ENCODE measurements around the gene ATAD3A. TPM values are rescaled to one million over a fixed set of nuclear protein-coding genes. Genes with fewer than 3 reads are reported as not detected.
A peak's percentile ranks its signal among the peaks of the same experiment; 100 is the strongest.
"Not testable (repeated sequence)": the region's sequence is repeated elsewhere in the genome, so short reads cannot be mapped to it uniquely, and the experiment has no call there.

ATAD3A gene
- total RNA-seq, 2 donors from 2014 or later: 20.7 to 29.6 TPM

GRCh38 chr1:1517973-1518620 lies 6.1 kb downstream of the ATAD3A start:
- ATAC-seq: no peak
- no peak for DNase-seq
- intact Hi-C loops (cut with DNase I, micrococcal nuclease): no loop called here

- intact Hi-C loops (cut with DNase I, micrococcal nuclease); ATAC-seq; DNase-seq: not testable (repeated sequence)
Measured at GRCh38 chr1:1518621-1519007, 6.7 kb downstream of the ATAD3A start.

- intact Hi-C loops (cut with DNase I, micrococcal nuclease); ATAC-seq; DNase-seq: not testable (repeated sequence)
Measured at GRCh38 chr1:1519805-1520505, 8.0 kb downstream of the ATAD3A start.

- intact Hi-C loops (cut with DNase I, micrococcal nuclease): no loop called here
- ATAC-seq (no peak), DNase-seq (no peak)
Measured at GRCh38 chr1:1521331-1521730, 9.4 kb downstream of the ATAD3A start.

- ATAC-seq; DNase-seq; intact Hi-C loops (cut with DNase I, micrococcal nuclease): not testable (repeated sequence)
Measured at GRCh38 chr1:1522536-1522935, 10.6 kb downstream of the ATAD3A start.

- intact Hi-C loops (cut with DNase I, micrococcal nuclease): not testable (repeated sequence)
Measured at GRCh38 chr1:1523226-1523625, 11.3 kb downstream of the ATAD3A start.

DNA sequence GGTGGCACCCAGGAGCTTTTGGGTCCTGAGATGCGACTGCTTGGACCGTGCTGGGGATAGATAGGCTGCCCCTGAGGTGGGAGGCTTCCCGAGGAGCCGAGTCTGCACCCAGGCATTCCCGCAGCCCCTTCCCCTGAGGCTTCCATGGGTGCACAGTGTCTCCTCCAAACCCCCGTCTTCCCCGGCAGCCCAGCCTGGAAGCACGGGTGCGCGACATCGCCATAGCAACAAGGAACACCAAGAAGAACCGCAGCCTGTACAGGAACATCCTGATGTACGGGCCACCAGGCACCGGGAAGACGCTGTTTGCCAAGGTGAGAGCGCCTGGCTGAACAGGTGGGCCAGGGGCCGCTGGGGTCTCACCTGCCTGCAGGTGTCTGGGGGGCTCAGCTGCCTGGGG lies 11.7 kb downstream of the ATAD3A start:
- intact Hi-C loops (cut with DNase I, micrococcal nuclease); ATAC-seq; DNase-seq: not testable (repeated sequence)

More at GRCh38 chr1:1523226-1523625, 11.3 kb downstream of the ATAD3A start:
- ATAC-seq, DNase-seq: not testable (repeated sequence)

DNA sequence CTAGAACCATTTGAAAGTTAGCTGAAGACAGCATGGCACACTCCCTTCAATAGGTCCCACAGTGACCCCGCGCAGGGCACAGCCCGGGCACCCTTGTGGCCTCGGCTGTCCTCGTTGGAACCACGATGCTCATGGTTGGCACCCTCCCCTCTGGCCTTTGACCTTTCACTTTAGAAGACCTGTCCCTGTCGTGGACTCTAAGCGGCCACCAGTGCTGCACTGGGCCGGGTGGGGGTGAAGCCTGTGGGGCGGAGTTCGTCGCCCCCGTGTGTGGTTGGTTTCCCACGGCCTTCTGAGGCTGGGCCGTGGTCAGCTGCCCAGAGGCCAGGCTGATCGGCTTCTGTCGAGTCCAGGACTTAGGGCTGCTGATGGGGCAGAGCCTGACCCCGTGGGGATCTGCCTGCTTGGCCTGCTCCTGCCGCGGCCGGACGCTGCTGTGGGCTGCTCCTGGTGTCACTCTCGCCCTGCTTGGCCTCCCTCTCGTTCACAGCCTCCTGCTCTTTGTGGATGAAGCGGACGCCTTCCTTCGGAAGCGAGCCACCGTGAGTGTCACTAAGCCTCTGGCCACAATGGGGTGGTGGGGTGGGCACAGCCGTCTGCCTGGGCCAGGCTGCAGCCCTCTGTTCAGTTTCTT lies 12.9 kb downstream of the ATAD3A start:
- intact Hi-C loops (cut with DNase I, micrococcal nuclease); DNase-seq; ATAC-seq: not testable (repeated sequence)

DNA sequence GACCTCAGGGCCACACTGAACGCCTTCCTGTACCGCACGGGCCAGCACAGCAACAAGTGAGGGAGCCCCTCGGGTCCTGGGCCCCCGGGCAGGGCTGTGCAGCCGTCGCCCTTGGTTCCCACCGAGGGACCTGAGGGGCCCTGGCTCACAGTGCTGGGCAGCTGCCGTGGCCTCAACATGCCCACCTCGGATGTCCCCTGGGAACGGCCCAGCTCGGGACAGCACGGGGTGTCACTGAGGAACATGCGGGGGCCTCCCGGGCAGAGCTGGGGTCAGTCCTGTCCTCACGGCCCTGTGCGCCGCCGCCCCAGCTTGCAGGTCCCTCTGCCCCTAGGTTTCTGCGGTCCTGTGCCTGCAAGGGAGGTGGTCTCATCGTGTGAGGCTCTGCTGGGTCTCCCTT lies 14.5 kb downstream of the ATAD3A start:
- ATAC-seq; intact Hi-C loops (cut with DNase I, micrococcal nuclease); DNase-seq: not testable (repeated sequence)

DNA sequence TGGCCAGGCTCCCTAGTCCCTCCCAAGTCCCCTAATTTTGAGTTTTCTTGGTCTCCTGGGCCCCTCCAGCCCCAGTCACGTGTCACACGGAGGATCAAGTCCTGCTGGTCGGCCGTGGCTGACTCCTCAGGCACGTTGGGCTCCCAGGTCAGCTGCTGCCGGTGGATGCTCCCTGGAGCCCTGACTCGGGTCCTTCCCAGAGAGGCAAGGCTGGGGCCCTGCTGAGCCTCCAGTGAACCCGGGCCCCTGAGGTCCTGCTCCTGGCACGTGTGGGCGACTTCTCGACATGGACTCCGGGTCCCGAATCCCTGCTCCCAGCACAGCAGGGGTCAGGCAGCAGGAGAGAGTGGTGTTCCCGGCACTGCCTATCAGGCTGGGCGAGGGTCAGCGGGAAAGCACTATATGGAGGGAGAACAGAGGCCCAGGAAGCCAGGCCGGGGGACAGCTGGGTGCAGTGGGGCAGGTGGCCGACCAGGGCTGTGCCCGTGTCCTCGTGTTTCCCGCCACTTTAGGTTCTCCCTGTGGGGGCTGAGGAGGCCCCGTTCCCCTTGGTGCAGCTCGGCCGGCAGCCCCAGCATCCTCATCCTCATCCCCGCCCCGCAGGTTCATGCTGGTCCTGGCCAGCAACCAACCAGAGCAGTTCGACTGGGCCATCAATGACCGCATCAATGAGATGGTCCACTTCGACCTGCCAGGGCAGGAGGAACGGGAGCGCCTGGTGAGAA lies 15.3 kb downstream of the ATAD3A start:
- ATAC-seq (no peak), DNase-seq (no peak)
- intact Hi-C loops (cut with DNase I, micrococcal nuclease): no loop called here

GRCh38 chr1:1528301-1529267 lies 16.6 kb downstream of the ATAD3A start:
- DNase-seq (no peak), ATAC-seq (no peak)
- intact Hi-C loops (cut with DNase I, micrococcal nuclease): no loop called here

DNA sequence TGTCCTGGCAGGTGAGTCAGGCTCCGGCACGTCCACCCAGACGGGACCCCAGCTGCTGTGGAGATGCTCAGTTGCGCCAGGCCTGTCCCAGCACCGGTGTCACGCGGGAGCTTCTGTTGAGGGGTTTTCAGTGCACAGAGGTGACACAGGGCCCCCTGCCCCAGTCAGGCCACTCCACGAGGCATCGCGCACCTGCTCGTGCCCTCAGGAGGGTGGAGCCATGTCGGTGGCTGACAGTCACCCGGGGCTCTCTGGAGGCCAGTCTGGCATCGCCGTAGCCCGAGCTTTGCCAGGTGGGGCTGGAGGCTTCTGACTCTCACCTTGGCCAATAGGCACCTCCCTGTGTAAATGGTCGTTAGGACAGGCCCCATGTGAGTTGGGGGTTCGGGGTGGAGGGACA lies 17.4 kb downstream of the ATAD3A start:
- intact Hi-C loops (cut with DNase I, micrococcal nuclease): no loop called here
- ATAC-seq: no peak
- DNase-seq: no peak

DNA sequence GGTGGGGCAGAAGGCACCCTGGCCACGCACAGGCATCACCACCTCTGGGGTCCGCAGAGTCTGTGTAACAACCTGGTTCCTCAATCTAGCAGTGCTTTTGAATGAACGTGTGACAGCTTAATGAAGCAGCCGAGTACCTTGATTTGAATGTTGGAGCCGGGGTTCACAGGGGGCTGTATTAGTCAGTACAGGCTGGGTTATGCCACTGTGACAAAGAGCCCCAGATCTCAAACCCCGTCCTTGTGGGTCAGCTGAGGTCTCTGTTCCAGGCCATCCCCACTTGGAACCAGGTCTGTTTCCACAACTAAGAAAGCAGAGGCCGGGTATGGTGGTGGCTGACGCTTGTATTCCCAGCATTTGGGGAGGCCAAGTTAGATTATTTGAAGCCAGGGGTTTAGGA lies 18.0 kb downstream of the ATAD3A start:
- ATAC-seq: no peak
- intact Hi-C loops (cut with DNase I, micrococcal nuclease): no loop called here

DNA sequence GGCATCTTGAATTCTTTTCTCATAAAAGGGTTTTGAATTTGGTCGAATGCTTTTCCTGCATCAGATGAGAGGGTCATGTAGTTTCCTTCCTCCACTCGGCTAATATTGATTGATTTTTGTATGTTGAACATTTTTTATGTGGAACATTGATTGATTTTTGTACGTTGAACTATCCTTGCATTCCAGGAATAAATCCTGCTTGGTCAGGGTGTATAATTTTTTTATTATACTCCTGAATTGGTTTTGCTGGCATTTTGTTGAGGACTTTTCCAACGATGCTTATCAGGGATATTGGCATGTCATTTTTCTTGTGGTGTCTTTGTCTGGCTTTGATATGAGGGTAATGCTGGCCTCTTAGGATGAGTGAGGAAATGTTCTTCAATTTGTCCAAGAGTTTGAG lies 20.0 kb downstream of the ATAD3A start:
- intact Hi-C loops (cut with DNase I, micrococcal nuclease): no loop called here

More for the DNA sequence above, 18.0 kb downstream of the ATAD3A start:
- no peak for DNase-seq

GRCh38 chr1:1533176-1533893 lies 21.4 kb downstream of the ATAD3A start:
- intact Hi-C loops (cut with DNase I, micrococcal nuclease); DNase-seq: not testable (repeated sequence)
- peak; percentile 3 for ATAC-seq

More for the DNA sequence above, 20.0 kb downstream of the ATAD3A start:
- DNase-seq (no peak), ATAC-seq (no peak)

GRCh38 chr1:1533894-1534291 lies 21.9 kb downstream of the ATAD3A start:
- ATAC-seq; DNase-seq; intact Hi-C loops (cut with DNase I, micrococcal nuclease): not testable (repeated sequence)

DNA sequence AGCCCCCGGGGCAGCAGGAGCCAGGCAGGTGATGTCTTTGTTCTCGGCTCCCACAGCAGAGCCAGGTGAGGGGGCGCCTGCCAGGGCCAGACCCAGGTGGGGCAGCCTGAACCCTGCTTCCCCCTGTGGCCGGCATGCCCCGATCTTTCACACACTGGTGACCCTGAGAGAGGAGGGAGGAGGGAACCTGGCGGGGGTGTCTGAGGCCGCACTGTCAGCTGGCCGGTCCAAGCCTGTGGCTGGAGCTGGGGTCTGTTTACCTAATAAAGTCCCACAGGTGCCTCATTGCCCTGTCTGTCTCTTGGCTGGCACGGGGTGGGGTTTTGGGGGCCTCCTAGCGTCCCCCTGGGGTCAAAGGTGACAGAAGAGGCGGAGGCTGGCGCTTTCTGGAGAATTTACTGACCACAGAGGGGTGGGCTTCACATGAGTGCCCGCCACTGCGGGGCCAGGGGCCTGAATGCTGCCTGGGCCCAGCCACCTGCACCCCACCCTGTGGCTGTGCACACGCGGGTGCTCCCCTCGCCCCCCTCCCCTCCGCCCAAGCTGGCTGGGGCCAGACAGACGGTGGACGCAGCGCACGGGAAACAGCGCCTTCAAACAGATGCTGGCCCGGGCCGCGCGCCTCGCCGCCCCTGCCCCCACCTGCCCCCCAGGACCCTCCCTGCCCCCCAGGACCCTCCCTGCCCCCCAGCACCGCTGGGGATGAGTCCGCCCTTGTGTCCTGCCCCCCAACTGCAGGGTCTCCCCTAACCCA lies 22.6 kb downstream of the ATAD3A start:
- DNase-seq: no peak
- ATAC-seq: no peak
- intact Hi-C loops (cut with DNase I, micrococcal nuclease): no loop called here

Measured in left colon (tissue), 2 donors.